Endothelial cell of umbilical vein (primary cell): ENCODE measurements around the gene PDE1C. TPM values are rescaled to one million over a fixed set of nuclear protein-coding genes. Genes with fewer than 3 reads are reported as not detected.

Experiments
- BruUV-seq: library from RNA; stranded (reverse); fragments of 400-500 nt; replicated peaks from 2 replicates; lab custom pipeline; 2021; lab: Mats Ljungman, UMichigan
- CTCF ChIA-PET: fragments of 300-600, 350-600 bp; sonication (Branson Sonifier 250); formaldehyde crosslinking; loops from one replicate; lab custom pipeline; 2021; ENCODE audit warnings: antibody characterized with exemption, inconsistent platforms; lab: Charles Lee
- POLR2A ChIA-PET: fragments of 300-600, 350-600 bp; sonication (Branson Sonifier 250); formaldehyde crosslinking; loops from one replicate; lab custom pipeline; 2021; ENCODE audit warnings: antibody characterized with exemption, inconsistent platforms; lab: Charles Lee
- DNase-seq: peaks from one replicate; pipeline ENCODE4 v3.0.0-alpha.2; 2011; ENCODE audit warnings: low read depth, low spot score
- FAIRE-seq: peaks from 2 replicates; lab custom pipeline; 2011; peaks lifted over from hg19 to GRCh38; lab: Jason Lieb, UNC
- H2AFZ ChIP-seq: 2 replicates; pipeline ENCODE4 v1.6.0; 2012; ENCODE audit warnings: low read depth, low read length, control low read depth, inconsistent platforms
- H3K27ac ChIP-seq: 2 replicates; pipeline ENCODE4 v1.5.1; 2011; ENCODE audit warnings: low read depth, mild to moderate bottlenecking, control low read depth, low read length, moderate library complexity; ENCODE audit not compliant: insufficient read depth
- H3K27me3 ChIP-seq, 2 experiments: 2 replicates each; pipeline versions ENCODE4 v1.6.0 to v1.6.1; 2011; ENCODE audit warnings: low read length in 2 of 2, mixed read lengths in 1 of 2; ENCODE audit not compliant: control insufficient read depth in 2 of 2, insufficient read depth in 2 of 2
- H3K36me3 ChIP-seq, 2 experiments: 2 replicates in 1 of 2; 3 replicates in 1 of 2; pipeline ENCODE4 v1.5.1; 2011; ENCODE audit warnings: low read length in 2 of 2, mild to moderate bottlenecking in 1 of 2, moderate library complexity in 1 of 2; ENCODE audit not compliant: control insufficient read depth in 2 of 2, insufficient read depth in 2 of 2; ENCODE audit errors: extremely low read depth in 1 of 2
- H3K4me1 ChIP-seq: 3 replicates; pipeline ENCODE4 v1.5.1; 2011; ENCODE audit warnings: mild to moderate bottlenecking, low read length; ENCODE audit not compliant: control insufficient read depth, insufficient read depth; ENCODE audit errors: extremely low read depth
- H3K4me2 ChIP-seq: 2 replicates; pipeline ENCODE4 v1.6.1; 2011; ENCODE audit warnings: low read length, control low read depth, mixed read lengths; ENCODE audit not compliant: insufficient read depth
- H3K4me3 ChIP-seq, 3 experiments: fragments of 200-600 bp in 1 of 3; sonication (generic), shearing (Covaris generic) in 1 of 3; replicated peaks in 1 of 3; 2 replicates each; pipeline ENCODE4 v1.5.1; 2011 to 2016; ENCODE audit warnings: control low read depth in 3 of 3, low read length in 3 of 3, mild to moderate bottlenecking in 2 of 3, inconsistent platforms in 1 of 3, low read depth in 1 of 3, moderate library complexity in 1 of 3; ENCODE audit not compliant: insufficient read depth in 1 of 3
- H3K79me2 ChIP-seq: 2 replicates; pipeline ENCODE4 v1.6.0; 2012; ENCODE audit warnings: low read length, inconsistent platforms; ENCODE audit not compliant: control insufficient read depth, insufficient read depth
- H3K9ac ChIP-seq: replicated peaks from 2 replicates; pipeline ENCODE3; 2011; ENCODE audit warnings: low read length, control low read depth; ENCODE audit not compliant: insufficient read depth; ENCODE audit errors: extremely low read depth
- H3K9me1 ChIP-seq: replicated peaks from 3 replicates; pipeline ENCODE4 v1.6.0; 2011; ENCODE audit warnings: mild to moderate bottlenecking, low read length; ENCODE audit not compliant: control insufficient read depth, insufficient read depth; ENCODE audit errors: extremely low read depth
- H3K9me3 ChIP-seq: replicated peaks from 2 replicates; pipeline ENCODE4 v1.5.1; 2012; ENCODE audit warnings: low read length, inconsistent platforms; ENCODE audit not compliant: control insufficient read depth, insufficient read depth
- H4K20me1 ChIP-seq: replicated peaks from 2 replicates; pipeline ENCODE3; 2011; ENCODE audit warnings: mild to moderate bottlenecking, low read length; ENCODE audit not compliant: control insufficient read depth, insufficient read depth; ENCODE audit errors: extremely low read depth
- CTCF ChIP-seq, 2 donors: IDR thresholded peaks; 1 replicate in 1 of 2; 2 replicates in 1 of 2; pipeline ENCODE4 v1.5.1; 2011; ENCODE audit warnings: low read length in 2 of 2, mild to moderate bottlenecking in 2 of 2, moderate library complexity in 2 of 2, control low read depth in 1 of 2, inconsistent platforms in 1 of 2, low read depth in 1 of 2; ENCODE audit not compliant: insufficient read depth in 1 of 2; ENCODE audit errors: extremely low read depth in 1 of 2
- EZH2 ChIP-seq: IDR thresholded peaks from 2 replicates; pipeline ENCODE4 v1.6.1; 2012; ENCODE audit warnings: borderline replicate concordance, low read depth, mild to moderate bottlenecking, moderate library complexity, low read length, inconsistent platforms; ENCODE audit not compliant: severe bottlenecking
- FOS ChIP-seq: IDR thresholded peaks from 2 replicates; pipeline ENCODE4 v1.6.1; 2011; ENCODE audit warnings: mild to moderate bottlenecking, low read length, moderate library complexity, borderline replicate concordance; ENCODE audit not compliant: insufficient read depth
- JUN ChIP-seq: IDR thresholded peaks from 2 replicates; pipeline ENCODE4 v1.6.1; 2011; ENCODE audit warnings: borderline replicate concordance, low read depth; ENCODE audit not compliant: insufficient read length, insufficient read depth
- MAX ChIP-seq: IDR thresholded peaks from 2 replicates; pipeline ENCODE4 v1.6.1; 2011; ENCODE audit not compliant: insufficient read depth, insufficient read length
- MYC ChIP-seq: IDR thresholded peaks from one replicate; pipeline ENCODE4 v1.6.1; 2011; ENCODE audit warnings: mild to moderate bottlenecking, low read depth, low read length
- dilution Hi-C: fragments of 300-500 bp; cut with MboI; formaldehyde crosslinking; loops from one replicate; pipeline ENCODE4 v1.15.0; 2019; ENCODE audit warnings: low sequenced_read_pairs; ENCODE audit not compliant: extremely low pct_ligation_motif_present
- intact Hi-C: fragments of 100-400 bp; cut with micrococcal nuclease; formaldehyde crosslinking; loops from one replicate; pipeline ENCODE4 v1.10.0; 2022
- polyA plus RNA-seq, 4 experiments: library from polyadenylated mRNA; depleted of rRNA in 3 of 4; stranded (reverse) in 3 of 4; unstranded in 1 of 4; fragments of >200 nt; gene quantifications; 2 replicates each; pipeline versions ENCODE4 v1.2.1 to v1.2.3, GENCODE V29; 2011 to 2012; ENCODE audit warnings: missing spikeins in 1 of 4
- total RNA-seq: library from RNA; stranded (reverse); gene quantifications from 2 replicates; pipeline ENCODE4 v1.2.3, GENCODE V29; 2021

Gene PDE1C
- total and polyA plus RNA-seq, 2 donors (not counting 3 experiments of a cell fraction or from before 2014, with no cell fraction given): 0.90 to 3.1 TPM

- H3K4me2 ChIP-seq: no peak overlapping the region
- no peak overlapping the region for H3K27ac ChIP-seq
- H3K4me3 ChIP-seq: no peak overlapping the region
- dilution Hi-C loops: no loop called here
- no TSS peak for BruUV-seq
- H3K9me3 ChIP-seq: no peaks in the 10 kb centered on the region
- FAIRE-seq (peak; percentile 62), DNase-seq (peak; percentile 48)
- peaks cover 0 to 8% of the 10 kb centered on the region in 2 experiments for H3K27me3 ChIP-seq
- H2AFZ ChIP-seq: no peak overlapping the region
- no peaks in the 10 kb centered on the region for H3K9me1 ChIP-seq
- no peaks in the 10 kb centered on the region for H3K79me2 ChIP-seq
- intact Hi-C loops: loop anchor here (1.0 to 2.0 kb wide), 5 partner anchors 67 to 318 kb away; no protein-coding TSS in a partner anchor
- no peaks in the 10 kb centered on the region for H3K4me1 ChIP-seq
- H3K36me3 ChIP-seq: no peaks in the 10 kb centered on the region
- ChIA-PET CTCF (interaction anchor here (1.0 to 6.2 kb wide), 11 partner anchors 9 to 318 kb away, joined by 3 to 67 read pairs (median 5); no protein-coding TSS in a partner anchor), POLR2A (no interaction called here)
- H4K20me1 ChIP-seq: no peaks in the 10 kb centered on the region
- no peak overlapping the region for H3K9ac ChIP-seq
- no peak for TF ChIP-seq JUN
- TF ChIP-seq FOS: no peak
- TF ChIP-seq EZH2: no peak
- TF ChIP-seq MAX: no peak
- peak; percentile 64 to 66 for TF ChIP-seq CTCF (IDR thresholded peaks at IDR 0.05; ENCODE audit: extremely low read depth in 1 of 2, insufficient read depth in 1 of 2, low read depth in 1 of 2, low read length in 2 of 2)
- TF ChIP-seq MYC: no peak
These were observed 8.1 kb downstream of the PDE1C start for GRCh38 chr7:32062150-32062549.
